CD1c-positive myeloid dendritic cell (primary cell): ENCODE data around the gene NR2F1-AS1.

ENCODE experiments used
- DNase-seq: peaks from one replicate; pipeline ENCODE4 v3.0.0-alpha.2; 2016; ENCODE audit errors: extremely low spot score

NR2F1-AS1 gene

GRCh38 chr5:93589152-93589828 is 8.3 kb upstream of the NR2F1-AS1 start:
- DNase-seq, result no peak

DNA sequence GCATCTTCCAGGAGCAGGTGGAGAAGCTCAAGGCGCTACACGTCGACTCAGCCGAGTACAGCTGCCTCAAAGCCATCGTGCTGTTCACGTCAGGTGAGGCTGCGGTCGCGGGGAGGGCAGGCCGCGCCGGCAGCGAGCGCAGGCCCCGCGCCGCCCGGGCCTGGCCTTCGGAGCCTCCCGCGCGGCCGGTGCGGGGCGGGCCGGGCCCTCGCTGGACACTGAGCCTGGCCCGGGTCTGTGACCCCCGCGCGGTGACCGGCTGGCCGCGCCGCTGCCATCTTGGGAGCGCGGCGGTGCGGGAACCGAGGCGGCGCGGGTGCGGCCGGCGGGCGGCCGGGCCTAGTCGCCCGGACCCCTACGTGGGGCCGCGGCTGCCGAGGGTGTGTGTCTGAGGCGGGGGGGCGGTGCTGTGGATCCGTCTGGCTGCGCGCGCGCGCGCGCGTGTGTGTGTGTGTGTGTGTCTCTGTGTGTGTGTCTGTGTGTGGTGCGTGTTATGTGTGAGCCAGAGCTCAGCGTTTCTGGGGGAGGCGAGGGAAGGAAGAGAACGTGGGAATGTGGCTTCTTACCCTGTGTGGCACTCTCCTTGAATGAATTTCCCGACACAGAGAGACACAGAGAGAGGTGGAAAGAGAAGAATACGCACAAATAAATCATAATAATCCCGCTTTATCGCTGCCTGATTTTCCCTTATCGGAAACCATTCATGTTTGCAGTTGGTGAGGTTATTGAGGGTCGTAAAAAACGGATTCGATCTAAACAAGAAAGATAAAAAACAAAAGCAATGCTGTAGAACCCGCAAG is 7.5 kb upstream of the NR2F1-AS1 start:
- DNase-seq, result no peak

- DNase-seq, result no peak
Measured at GRCh38 chr5:93587597-93588351, 6.8 kb upstream of the NR2F1-AS1 start.

GRCh38 chr5:93586736-93587596 is 5.9 kb upstream of the NR2F1-AS1 start:
- no peak for DNase-seq

DNA sequence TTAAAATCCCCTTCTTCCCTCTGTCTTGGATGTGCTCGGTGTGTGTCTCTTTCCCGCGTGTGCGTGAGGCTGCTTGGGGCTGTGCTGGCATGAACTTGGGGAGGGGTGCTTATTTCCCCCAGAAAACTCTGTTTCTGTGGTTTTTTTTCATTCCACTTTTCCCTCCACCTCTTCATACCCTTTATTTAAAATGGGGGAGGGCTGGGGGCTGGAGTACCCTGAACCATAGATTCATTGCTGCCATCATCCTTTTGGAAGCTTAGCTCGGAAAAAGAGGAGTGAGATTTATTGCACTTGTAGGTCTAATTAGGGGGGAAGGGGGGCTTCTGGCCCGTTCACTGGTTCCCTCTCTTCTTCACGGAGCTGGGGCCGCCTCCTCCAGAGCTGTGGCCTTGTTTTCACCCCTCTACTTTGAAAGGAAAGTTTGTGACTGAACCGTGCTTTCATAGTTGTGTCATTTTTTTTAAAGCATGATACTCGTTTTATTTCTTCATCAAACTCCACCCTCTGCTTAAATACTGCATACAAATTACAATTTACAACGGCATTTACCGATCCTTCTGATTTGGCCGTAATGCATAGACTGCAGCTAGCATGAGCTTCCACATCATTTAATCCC is 4.9 kb upstream of the NR2F1-AS1 start:
- DNase-seq, result no peak

DNA sequence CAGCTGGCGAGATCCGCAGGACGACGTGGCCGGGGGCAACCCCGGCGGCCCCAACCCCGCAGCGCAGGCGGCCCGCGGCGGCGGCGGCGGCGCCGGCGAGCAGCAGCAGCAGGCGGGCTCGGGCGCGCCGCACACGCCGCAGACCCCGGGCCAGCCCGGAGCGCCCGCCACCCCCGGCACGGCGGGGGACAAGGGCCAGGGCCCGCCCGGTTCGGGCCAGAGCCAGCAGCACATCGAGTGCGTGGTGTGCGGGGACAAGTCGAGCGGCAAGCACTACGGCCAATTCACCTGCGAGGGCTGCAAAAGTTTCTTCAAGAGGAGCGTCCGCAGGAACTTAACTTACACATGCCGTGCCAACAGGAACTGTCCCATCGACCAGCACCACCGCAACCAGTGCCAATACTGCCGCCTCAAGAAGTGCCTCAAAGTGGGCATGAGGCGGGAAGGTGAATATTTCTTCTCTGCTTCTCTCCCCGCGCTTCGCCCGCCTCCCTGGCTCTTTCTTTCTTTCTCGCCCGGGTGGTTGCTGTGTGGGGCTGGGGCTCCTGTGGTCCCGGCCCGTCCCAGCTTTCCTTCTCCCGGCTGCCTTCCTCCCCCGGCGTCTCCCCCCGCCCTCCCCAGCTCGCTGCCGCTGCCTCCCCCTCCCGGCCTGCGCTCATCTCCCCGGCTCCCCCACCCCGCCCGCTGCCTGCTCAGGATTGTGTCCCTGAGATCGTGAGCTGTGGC is 4.2 kb upstream of the NR2F1-AS1 start:
- DNase-seq, result peak; percentile 31

GRCh38 chr5:93584596-93585040 is 3.6 kb upstream of the NR2F1-AS1 start:
- DNase-seq, result no peak

DNA sequence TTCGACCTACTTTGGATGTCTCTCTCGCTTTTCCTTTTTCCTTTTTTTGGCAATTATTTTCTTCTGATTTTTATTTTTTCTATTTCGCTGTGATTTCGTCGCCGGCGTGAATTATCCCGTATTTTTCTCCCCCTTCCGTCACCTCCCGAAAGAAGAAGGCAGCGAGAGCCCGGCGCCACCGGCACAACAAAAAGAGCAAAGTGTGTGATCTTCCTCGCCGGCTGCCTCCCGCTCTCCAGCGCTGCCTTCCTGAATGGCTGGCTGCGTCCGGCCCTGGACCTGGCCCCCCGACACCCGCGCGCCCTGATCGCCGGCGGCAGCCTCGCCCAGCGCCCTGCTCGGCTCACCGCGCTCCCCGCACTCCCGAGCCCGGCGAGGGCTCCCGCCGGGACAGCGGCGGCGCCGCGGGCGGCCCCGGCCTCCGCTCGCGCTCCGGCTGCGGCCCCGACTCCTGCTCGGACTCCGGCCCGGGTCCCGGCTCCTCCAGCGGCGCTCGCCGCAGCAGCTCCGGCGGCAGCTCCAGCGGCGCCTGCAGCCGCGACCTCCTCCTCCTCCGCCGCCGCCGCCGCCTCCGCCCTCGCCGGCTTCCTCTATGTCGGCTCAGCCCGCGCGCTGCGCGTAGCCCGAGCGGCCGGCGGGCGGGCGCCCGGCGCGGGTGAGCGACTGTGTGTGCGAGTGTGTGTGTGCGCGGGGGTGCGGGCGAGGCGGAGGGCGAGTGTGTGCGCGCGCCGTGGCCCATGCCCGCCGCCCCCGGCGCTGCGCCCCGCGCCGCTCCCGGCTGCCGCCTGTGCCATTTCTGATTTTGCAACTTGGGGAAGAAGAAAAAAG is 3.0 kb upstream of the NR2F1-AS1 start:
- peak; percentile 57 for DNase-seq

- no peak for DNase-seq
Measured at GRCh38 chr5:93583439-93583767, 2.4 kb upstream of the NR2F1-AS1 start.

DNA sequence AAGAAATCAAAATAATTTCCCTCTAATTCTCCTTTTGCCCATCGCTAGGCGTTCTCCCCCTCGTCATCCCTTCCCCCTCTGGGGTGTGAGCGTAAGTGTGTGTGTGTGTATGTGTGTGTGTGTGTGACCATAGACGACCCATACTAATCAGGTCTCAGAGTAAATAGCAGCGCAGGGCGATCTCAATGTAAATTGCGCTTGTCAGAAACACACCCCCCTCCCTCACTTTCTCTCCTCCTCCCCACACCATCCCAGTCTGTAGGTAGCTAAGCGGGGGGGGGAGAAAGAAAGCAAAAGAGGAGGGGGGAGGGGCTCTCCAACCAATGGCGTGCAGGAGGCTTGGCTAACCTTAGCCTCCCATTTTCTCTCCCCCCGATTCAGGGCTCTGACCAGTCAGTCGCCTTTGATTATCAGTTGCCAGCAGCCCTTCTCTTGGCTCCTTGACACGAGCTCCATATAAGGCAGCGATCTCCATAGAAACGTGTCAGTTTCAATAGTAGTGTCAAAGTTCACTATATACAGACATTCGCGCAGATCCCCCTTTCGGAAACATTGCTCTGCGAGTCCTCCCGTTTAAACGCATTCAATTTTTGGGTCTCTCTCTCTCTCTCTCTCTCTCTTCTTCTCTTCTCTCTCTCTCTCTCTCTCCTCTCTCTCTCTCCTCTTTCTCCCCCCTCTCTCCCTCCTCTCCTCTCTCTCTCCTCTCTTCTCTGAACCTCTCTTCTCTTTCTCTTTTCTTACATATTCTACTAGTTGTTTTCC is 1.8 kb upstream of the NR2F1-AS1 start, which contains the start of gene NR2F1:
Gene NR2F1, plus strand, starts transcription at position 546 of the 762 bp plus-strand sequence. CDS start 1,802 bp downstream, outside the sequence.
- DNase-seq, result no peak

DNA sequence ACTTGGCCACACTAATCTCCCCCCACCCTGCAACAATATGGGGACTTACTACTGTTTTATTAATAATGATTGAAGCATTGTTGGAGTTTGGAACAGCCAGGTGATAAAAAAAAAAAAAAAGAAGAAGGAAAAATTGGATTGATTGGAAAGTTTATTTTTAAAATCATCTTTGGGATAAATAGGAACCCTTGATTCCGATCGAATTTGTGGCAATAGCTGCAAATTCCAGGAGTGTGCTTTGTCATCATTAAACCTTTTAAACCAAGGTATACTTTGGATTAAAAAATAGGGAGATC is 1.1 kb upstream of the NR2F1-AS1 start:
- DNase-seq, result no peak

DNA sequence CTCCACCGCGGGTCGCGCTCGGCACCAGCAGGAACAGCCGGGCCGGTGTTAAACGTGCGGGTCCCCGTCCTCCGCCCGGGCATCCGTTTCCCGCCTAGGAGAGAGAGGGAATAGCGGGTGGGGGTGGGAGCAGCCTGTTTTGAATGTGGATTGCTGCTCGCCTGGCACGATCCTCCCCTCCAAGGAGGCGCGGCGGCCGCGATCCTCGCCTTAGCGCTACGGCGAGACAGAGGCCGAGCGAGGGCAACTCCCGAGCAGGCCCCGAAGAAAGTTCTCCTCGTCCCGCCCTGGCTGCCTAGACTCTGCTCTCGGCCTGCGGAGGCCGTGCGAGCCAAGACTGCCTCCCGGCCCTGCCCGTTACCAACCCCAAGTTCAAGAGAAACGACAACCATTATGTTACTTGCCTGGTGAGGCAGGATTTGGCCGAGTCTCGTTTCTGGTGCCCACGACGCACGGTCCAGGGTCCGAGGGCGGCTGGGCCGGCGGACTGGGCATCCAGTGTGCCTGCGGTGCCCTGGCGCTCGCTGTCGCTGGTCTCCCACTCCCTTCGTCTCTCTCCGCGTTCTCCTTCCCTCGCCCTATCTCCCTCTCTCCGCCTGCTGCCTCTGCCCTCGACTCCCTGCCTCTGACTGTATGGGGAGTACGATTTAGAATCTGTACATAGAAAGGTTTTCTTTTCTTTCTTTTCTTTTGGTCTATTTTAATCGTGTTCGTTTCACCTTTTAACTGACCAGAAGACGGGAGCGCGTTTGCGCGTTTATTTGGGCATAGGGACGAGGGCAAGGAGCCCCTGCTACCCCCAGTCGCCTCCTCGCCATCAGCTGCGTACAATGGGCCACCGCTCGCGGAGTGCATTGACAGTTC is 724 bp downstream of the NR2F1-AS1 start:
- no peak for DNase-seq

DNA sequence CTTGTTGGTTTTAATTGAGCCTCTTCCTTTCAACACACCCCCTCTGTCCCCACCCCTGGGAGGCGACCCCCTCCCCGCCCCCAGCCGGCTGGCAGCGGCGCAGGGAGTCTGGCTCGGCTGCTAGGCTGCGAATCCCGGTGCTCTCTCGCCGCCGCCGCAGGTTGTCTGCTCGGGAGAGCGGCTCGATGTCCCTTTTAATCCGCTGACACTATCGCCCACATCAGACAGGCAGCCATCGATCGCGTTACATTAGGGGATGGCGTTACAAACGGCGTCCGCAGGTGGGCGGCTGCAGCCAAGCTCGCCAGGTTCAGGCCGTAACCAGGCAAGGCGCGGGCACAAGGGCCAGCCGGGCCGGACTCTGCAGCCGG is 1.3 kb downstream of the NR2F1-AS1 start:
- DNase-seq, result no peak

GRCh38 chr5:93578813-93579691 is 2.0 kb downstream of the NR2F1-AS1 start:
- DNase-seq, result no peak

GRCh38 chr5:93577854-93578812 is 2.9 kb downstream of the NR2F1-AS1 start:
- no peak for DNase-seq
